GM19372 (cell line): ENCODE data around the gene GRM3.
"Not testable (repeated sequence)": the region's sequence is repeated elsewhere in the genome, so short reads cannot be mapped to it uniquely, and the experiment has no call there.

Experiments used
- ATAC-seq: cut with Tn5 transposase; IDR thresholded peaks from one replicate; pipeline ENCODE4 v1.9.1; 2021; ENCODE audit warnings: mild to moderate bottlenecking, low read depth, moderate library complexity; ENCODE audit not compliant: unreplicated experiment

The GRM3 gene

GRCh38 chr7:86643561-86644281 lies at the start of gene GRM3:
Gene GRM3, plus strand, starts transcription at chr7:86643909. Its CDS starts 121,237 bp downstream, at chr7:86765146.
- ATAC-seq: no peak

GRCh38 chr7:86598311-86598710 lies 45.4 kb upstream of the GRM3 start:
- ATAC-seq: no peak

- no peak for ATAC-seq
Observed at GRCh38 chr7:86598721-86599120, 45.0 kb upstream of the GRM3 start.

GRCh38 chr7:86600506-86601290 lies 43.0 kb upstream of the GRM3 start:
- ATAC-seq: no peak

GRCh38 chr7:86615711-86616110 lies 28.0 kb upstream of the GRM3 start:
- not testable (repeated sequence) for ATAC-seq

GRCh38 chr7:86644282-86645224 lies 844 bp downstream of the GRM3 start:
- ATAC-seq: no peak

GRCh38 chr7:86645225-86645608 lies 1.5 kb downstream of the GRM3 start:
- ATAC-seq: no peak

GRCh38 chr7:86645676-86646276 lies 2.1 kb downstream of the GRM3 start:
- no peak for ATAC-seq

- no peak for ATAC-seq
Observed at GRCh38 chr7:86647385-86648094, 3.8 kb downstream of the GRM3 start.

GRCh38 chr7:86648169-86648568 lies 4.5 kb downstream of the GRM3 start:
- ATAC-seq: no peak

GRCh38 chr7:86653919-86654659 lies 10.4 kb downstream of the GRM3 start:
- ATAC-seq: no peak

- ATAC-seq: no peak
Observed at GRCh38 chr7:86657948-86658347, 14.2 kb downstream of the GRM3 start.

- ATAC-seq: no peak
Observed at GRCh38 chr7:86660950-86661462, 17.3 kb downstream of the GRM3 start.

- no peak for ATAC-seq
Observed at GRCh38 chr7:86664486-86664885, 20.8 kb downstream of the GRM3 start.

GRCh38 chr7:86664991-86665390 lies 21.3 kb downstream of the GRM3 start:
- ATAC-seq: no peak

GRCh38 chr7:86665669-86666068 lies 22.0 kb downstream of the GRM3 start:
- ATAC-seq: no peak

GRCh38 chr7:86667732-86668131 lies 24.0 kb downstream of the GRM3 start:
- no peak for ATAC-seq

GRCh38 chr7:86668315-86668714 lies 24.6 kb downstream of the GRM3 start:
- no peak for ATAC-seq

GRCh38 chr7:86687831-86688230 lies 44.1 kb downstream of the GRM3 start:
- ATAC-seq: no peak
